ENCODE measurements around the gene JUNB. TPM values are rescaled to one million over a fixed set of nuclear protein-coding genes. Genes with fewer than 3 reads are reported as not detected.

JUNB gene
- total RNA-seq, 1 experiment from 2014 or later: 194 TPM

GRCh38 chr19:12756150-12756883 is 35.0 kb upstream of the JUNB start:
- H3K36me3 ChIP-seq (ENCODE audit: control insufficient read depth in 1 of 2, insufficient read depth in 2 of 2, low read length in 2 of 2): no peaks in the 10 kb centered on the region
- BruUV-seq (replicated peaks): no TSS peak
- no peaks in the 10 kb centered on the region for H3K79me2 ChIP-seq (ENCODE audit: insufficient read depth, low read length)
- no peak overlapping the region for H3K27ac ChIP-seq (ENCODE audit: low read depth, low read length)
- ATAC-seq (no peak), DNase-seq (ENCODE audit: low read depth, low spot score) (no peak)
- no peak overlapping the region for H3K4me3 ChIP-seq (replicated peaks in 1 of 2; ENCODE audit: low read depth in 1 of 2, low read length in 2 of 2)
- H3K4me2 ChIP-seq (ENCODE audit: low read length): no peak overlapping the region
- TF ChIP-seq RAD21 (IDR thresholded peaks at IDR 0.05; ENCODE audit: low read depth) (no peak), ZFX (IDR thresholded peaks at IDR 0.05) (no peak)
- ChIA-PET RAD21 (ENCODE audit: low non-redundant PET in 1 of 2, low total read pairs in 2 of 2, uncharacterized antibody in 2 of 2, unreplicated experiment in 2 of 2) (no interaction called here), CTCF (interaction anchor here (1.3 to 1.5 kb wide), 2 partner anchors 8 to 29 kb away, joined by 3 read pairs; no protein-coding TSS in a partner anchor), POLR2A (interaction anchor here (0.6 to 1.4 kb wide), 2 partner anchors 19 to 410 kb away, joined by 3 to 4 read pairs; partner anchors contain the start of gene GET3)
- H3K27me3 ChIP-seq (ENCODE audit: insufficient read depth, low read length): no peaks in the 10 kb centered on the region
- H3K4me1 ChIP-seq (ENCODE audit: control insufficient read depth in 1 of 2, insufficient read depth in 2 of 2, low read length in 2 of 2): peaks cover 4 to 13% of the 10 kb centered on the region in 2 experiments; a peak in 3 of 4 replicates
- intact Hi-C loops (cut with micrococcal nuclease): no loop called here
- H2AFZ ChIP-seq (ENCODE audit: low read depth, low read length, poor library complexity, severe bottlenecking): no peak overlapping the region
- H4K20me1 ChIP-seq (ENCODE audit: insufficient read depth): no peaks in the 10 kb centered on the region
- H3K9ac ChIP-seq (ENCODE audit: low read length): no peak overlapping the region
- no peaks in the 10 kb centered on the region for H3K9me2 ChIP-seq (ENCODE audit: insufficient read depth)
- H3K9me3 ChIP-seq (ENCODE audit: control insufficient read depth in 1 of 2, insufficient read depth in 1 of 2, low read depth in 1 of 2, low read length in 2 of 2): no peaks in the 10 kb centered on the region

DNA sequence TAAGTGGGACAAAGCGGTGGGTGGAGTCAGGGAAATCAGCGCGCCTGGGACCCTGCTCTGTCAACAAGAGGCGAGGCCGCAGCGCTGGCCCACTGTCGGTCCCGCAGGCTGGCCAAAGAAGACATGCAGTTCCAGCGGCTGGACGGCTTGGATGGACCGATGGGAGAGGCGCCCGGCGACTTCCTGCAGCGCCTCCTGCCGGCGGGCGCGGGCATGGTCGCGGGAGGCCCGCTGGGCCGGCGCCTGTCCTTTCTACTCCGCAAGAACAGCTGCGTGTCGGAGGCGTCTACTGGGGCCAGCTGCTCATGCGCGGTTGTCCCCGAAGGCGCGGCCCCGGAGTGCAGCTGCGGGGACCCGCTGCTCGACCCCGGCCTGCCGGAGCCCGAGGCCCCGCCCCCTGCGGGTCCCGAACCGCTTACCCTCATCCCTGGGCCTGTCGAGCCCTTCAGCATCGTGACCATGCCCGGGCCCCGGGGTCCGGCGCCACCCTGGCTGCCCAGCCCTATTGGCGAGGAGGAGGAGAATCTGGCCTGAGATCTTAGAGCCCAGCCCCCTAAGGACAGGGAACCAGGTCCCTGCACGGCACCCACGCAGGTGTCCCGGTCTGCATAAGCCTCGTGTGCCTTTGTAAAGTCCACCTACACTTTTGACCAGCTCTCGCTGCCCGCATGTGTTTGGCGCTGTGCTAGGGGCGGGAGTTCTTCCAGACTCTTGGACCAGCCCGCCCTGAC is 33.6 kb upstream of the JUNB start:
- peaks cover 4 to 13% of the 10 kb centered on the region in 2 experiments; a peak in 3 of 4 replicates for H3K4me1 ChIP-seq (ENCODE audit: control insufficient read depth in 1 of 2, insufficient read depth in 2 of 2, low read length in 2 of 2)
- no peaks in the 10 kb centered on the region for H4K20me1 ChIP-seq (ENCODE audit: insufficient read depth)
- BruUV-seq (replicated peaks): no TSS peak
- H2AFZ ChIP-seq (ENCODE audit: low read depth, low read length, poor library complexity, severe bottlenecking): peak overlapping the region; percentile 74
- H3K9me2 ChIP-seq (ENCODE audit: insufficient read depth): no peaks in the 10 kb centered on the region
- ATAC-seq (peak; percentile 87), DNase-seq (ENCODE audit: low read depth, low spot score) (peak; percentile 52)
- no peaks in the 10 kb centered on the region for H3K27me3 ChIP-seq (ENCODE audit: insufficient read depth, low read length)
- H3K79me2 ChIP-seq (ENCODE audit: insufficient read depth, low read length): no peaks in the 10 kb centered on the region
- peak overlapping the region; percentile 93 for H3K4me2 ChIP-seq (ENCODE audit: low read length)
- peak overlapping the region; percentile 50 for H3K9ac ChIP-seq (ENCODE audit: low read length)
- ChIA-PET POLR2A (interaction anchor here (0.6 to 1.4 kb wide), 9 partner anchors 8 to 72 kb away, joined by 3 to 6 read pairs (median 3); partner anchors contain the start of genes GET3, JUNB and RNASEH2A), RAD21 (ENCODE audit: low non-redundant PET in 1 of 2, low total read pairs in 2 of 2, uncharacterized antibody in 2 of 2, unreplicated experiment in 2 of 2) (interaction anchor here in 1 of 2 experiments (0.5 to 1.0 kb wide), 3 partner anchors 9 to 115 kb away, joined by 3 read pairs; no protein-coding TSS in a partner anchor), CTCF (interaction anchor here (0.5 to 6.1 kb wide), 30 partner anchors 9 to 207 kb away, joined by 3 to 87 read pairs (median 4); partner anchors contain the start of genes DNASE2, GCDH, GET3 and JUNB)
- intact Hi-C loops (cut with micrococcal nuclease): loop anchor here (1.0 kb wide), 1 partner anchor 40 kb away; no protein-coding TSS in a partner anchor
- peak overlapping the region; percentile 31; the same call in 1 of the 2 replicates for H3K27ac ChIP-seq (ENCODE audit: low read depth, low read length)
- peak overlapping the region; percentile 33 to 55 for H3K4me3 ChIP-seq (replicated peaks in 1 of 2; ENCODE audit: low read depth in 1 of 2, low read length in 2 of 2)
- H3K9me3 ChIP-seq (ENCODE audit: control insufficient read depth in 1 of 2, insufficient read depth in 1 of 2, low read depth in 1 of 2, low read length in 2 of 2): no peaks in the 10 kb centered on the region
- TF ChIP-seq SIN3A (IDR thresholded peaks at IDR 0.05; ENCODE audit: low read depth) (no peak), EZH2phosphoT487 (IDR thresholded peaks at IDR 0.05; ENCODE audit: borderline replicate concordance) (no peak), SP1 (IDR thresholded peaks at IDR 0.05; ENCODE audit: low read depth) (no peak), RAD21 (IDR thresholded peaks at IDR 0.05; ENCODE audit: low read depth) (peak; percentile 64), POLR2AphosphoS5 (IDR thresholded peaks at IDR 0.05; ENCODE audit: low read depth, low read length) (peak; percentile 24; the same call in 1 of the 2 replicates), YY1 (IDR thresholded peaks at IDR 0.05; ENCODE audit: extremely low read depth, insufficient replicate concordance, low read depth, low read length) (peak; percentile 47), TCF7L2 (IDR thresholded peaks at IDR 0.05; ENCODE audit: borderline replicate concordance, extremely low read depth, insufficient read depth, insufficient read length) (peak; percentile 44), CTCF (IDR thresholded peaks at IDR 0.05 in 2 of 3, conservative IDR thresholded peaks at IDR 0.05 in 1 of 3; ENCODE audit: borderline replicate concordance in 1 of 3, insufficient read depth in 1 of 3, low read depth in 2 of 3, low read length in 2 of 3) (peak; percentile 72 to 94 (median 88))
- H3K36me3 ChIP-seq (ENCODE audit: control insufficient read depth in 1 of 2, insufficient read depth in 2 of 2, low read length in 2 of 2): no peaks in the 10 kb centered on the region
